Right lobe of liver (tissue), 4 donors: Measurements from ENCODE around the gene PCP2.

ENCODE experiments used
- CTCF ChIP-seq, 4 donors: fragments of 200-600 bp in 3 of 4; fragments of 450-650 bp in 1 of 4; IDR thresholded peaks; one replicate each; pipeline versions ENCODE4 v1.5.1 to v1.8.0; 2016 to 2022; ENCODE audit warnings: antibody characterized with exemption in 4 of 4, mild to moderate bottlenecking in 2 of 4
- POLR2A ChIP-seq: fragments of 450-650 bp; IDR thresholded peaks from one replicate; pipeline ENCODE4 v1.6.1; 2017; ENCODE audit warnings: antibody characterized with exemption, mild to moderate bottlenecking
- donor health status: DM: no; HTN: no; CAD: no.
- donor health status: DM: no; HTN: no; CAD: no.
- donor health status: DM: no; HTN: yes; CAD: no.

GRCh38 chr19:7597689-7598088, 35.8 kb downstream of the PCP2 start:
- no peak for TF ChIP-seq CTCF (IDR thresholded peaks at IDR 0.05)
- no peak for TF ChIP-seq POLR2A
